GM12873 (cell line): Measurements from ENCODE around the gene CXCR2.
A peak's percentile ranks its signal among the peaks of the same experiment; 100 is the strongest.

Experiments
- TF ChIP-seq, protein P1 (sequence below): IDR thresholded peaks from 2 replicates; pipeline ENCODE4 v1.5.1; 2012; ENCODE audit warnings: low read depth, mild to moderate bottlenecking, moderate library complexity, low read length, control low read depth; ENCODE audit not compliant: insufficient read depth; ENCODE audit errors: missing control alignments

The CXCR2 gene

DNA sequence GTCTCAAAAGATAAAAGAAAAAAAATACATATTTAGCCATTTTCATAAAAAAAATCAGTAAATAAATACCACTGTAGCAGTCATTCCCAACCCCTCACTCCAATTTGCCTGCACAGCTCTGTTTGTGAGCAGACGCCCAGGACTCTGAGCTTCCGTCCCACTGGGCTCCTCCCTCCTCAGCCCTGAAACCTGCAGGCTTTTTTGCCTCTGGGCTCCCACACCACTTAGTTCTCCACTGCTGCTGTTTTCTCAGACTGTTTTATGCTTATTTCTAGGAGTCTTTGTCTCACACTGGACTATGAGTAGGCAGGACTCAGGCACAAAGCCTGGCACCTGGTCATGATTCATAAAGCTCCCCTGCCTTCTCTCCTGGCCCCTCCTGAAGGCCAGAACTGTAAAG, 47.0 kb downstream of the CXCR2 start:
- TF ChIP-seq, protein P1, sequence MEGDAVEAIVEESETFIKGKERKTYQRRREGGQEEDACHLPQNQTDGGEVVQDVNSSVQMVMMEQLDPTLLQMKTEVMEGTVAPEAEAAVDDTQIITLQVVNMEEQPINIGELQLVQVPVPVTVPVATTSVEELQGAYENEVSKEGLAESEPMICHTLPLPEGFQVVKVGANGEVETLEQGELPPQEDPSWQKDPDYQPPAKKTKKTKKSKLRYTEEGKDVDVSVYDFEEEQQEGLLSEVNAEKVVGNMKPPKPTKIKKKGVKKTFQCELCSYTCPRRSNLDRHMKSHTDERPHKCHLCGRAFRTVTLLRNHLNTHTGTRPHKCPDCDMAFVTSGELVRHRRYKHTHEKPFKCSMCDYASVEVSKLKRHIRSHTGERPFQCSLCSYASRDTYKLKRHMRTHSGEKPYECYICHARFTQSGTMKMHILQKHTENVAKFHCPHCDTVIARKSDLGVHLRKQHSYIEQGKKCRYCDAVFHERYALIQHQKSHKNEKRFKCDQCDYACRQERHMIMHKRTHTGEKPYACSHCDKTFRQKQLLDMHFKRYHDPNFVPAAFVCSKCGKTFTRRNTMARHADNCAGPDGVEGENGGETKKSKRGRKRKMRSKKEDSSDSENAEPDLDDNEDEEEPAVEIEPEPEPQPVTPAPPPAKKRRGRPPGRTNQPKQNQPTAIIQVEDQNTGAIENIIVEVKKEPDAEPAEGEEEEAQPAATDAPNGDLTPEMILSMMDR, result no peak

DNA sequence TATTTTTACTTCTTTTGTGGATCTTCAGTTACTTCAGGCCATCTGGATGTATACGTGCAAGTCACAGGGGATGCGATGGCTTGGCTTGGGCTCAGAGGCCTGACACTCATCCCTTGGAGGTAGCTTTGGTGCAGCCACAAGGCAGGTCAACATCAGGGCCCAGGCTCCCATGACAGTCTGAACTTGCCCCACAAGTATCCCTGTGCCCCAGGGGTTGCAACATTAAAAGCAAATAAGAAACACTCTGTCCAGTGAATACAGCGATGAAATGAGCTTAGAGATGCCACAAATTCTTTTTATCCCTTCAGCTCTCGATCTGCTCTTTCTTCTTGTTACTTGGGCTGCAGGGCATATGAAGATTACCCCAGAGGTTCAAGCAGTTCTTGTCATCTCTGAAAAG, 54.0 kb downstream of the CXCR2 start:
- TF ChIP-seq, protein P1, result no peak

DNA sequence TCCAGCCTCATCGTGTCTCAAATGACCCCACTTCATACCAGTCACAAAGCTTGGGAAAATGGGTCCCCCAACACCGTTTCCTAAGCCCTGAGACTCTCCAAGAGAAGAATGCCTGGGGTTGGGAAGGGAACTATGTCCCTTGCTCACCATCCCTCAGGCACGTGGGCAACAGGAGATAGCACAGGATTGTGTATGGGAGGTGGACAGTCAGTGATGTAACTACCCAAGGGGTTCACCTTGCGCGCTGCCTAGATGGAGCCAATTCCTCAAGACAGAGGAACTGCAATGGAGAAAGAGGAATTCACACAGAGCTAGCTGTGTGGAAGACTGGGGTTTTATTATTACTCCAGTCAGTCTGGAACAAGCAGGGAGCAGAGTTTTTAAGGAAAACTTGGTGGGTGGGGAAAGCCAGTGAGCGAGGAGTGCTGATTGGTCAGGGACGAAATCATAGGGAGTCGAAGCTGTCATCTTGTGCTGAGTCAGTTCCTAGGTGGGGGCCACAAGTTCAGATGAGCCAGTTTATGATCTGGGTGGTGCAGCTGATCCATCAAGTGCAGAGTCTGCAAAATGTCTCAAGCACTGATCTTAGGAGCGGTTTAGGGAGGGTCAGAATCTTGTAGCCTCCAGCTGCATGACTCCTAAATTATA, 54.8 kb downstream of the CXCR2 start:
- TF ChIP-seq, protein P1, result no peak

DNA sequence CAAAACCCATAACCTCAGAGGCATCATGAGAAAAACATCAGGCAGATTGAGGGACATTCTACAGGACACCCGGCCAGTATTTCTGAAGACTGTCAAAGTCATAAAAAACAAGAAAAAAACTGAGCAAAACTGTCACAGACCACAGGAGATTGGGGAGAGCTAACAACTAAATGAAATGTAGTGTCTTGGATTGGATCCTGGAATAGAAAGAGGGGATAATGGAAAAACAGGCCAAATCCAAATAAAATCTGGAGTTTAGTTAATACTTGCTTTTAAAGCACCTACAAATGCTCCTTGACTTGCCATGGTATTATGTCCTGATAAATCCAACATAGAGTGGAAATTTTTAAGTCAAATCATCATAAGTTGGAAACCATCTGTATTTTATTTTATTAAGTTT, 58.5 kb downstream of the CXCR2 start:
- TF ChIP-seq, protein P1, result no peak

DNA sequence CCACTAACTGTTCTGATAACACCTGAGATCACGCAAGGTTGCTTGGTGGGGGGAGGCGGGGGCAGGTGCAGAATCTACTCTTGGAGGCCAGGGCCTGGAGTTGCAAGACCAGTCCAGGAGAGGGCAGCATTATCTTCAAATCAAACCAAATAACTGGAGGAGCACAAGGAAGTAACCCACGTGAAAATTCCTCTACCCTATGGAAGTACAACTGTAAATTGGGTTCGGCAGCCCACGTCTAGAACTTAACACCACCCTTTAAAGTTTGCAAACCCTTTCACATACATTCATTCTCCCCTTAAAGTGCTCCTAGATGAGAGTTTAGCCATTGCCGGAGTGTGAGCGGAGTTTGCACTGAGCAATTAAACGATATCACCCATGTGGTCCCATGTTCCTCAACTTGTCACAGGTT, 60.5 kb downstream of the CXCR2 start:
- TF ChIP-seq, protein P1, result peak; percentile 90
